GM19452 (cell line): ENCODE results near the gene PSMB11.
"Not testable (repeated sequence)": the region's sequence is repeated elsewhere in the genome, so short reads cannot be mapped to it uniquely, and the experiment has no call there.

Source experiments
- ATAC-seq: cut with Tn5 transposase; IDR thresholded peaks from one replicate; pipeline ENCODE4 v1.9.1; 2021; ENCODE audit not compliant: unreplicated experiment

Gene PSMB11, protein sequence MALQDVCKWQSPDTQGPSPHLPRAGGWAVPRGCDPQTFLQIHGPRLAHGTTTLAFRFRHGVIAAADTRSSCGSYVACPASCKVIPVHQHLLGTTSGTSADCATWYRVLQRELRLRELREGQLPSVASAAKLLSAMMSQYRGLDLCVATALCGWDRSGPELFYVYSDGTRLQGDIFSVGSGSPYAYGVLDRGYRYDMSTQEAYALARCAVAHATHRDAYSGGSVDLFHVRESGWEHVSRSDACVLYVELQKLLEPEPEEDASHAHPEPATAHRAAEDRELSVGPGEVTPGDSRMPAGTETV

DNA sequence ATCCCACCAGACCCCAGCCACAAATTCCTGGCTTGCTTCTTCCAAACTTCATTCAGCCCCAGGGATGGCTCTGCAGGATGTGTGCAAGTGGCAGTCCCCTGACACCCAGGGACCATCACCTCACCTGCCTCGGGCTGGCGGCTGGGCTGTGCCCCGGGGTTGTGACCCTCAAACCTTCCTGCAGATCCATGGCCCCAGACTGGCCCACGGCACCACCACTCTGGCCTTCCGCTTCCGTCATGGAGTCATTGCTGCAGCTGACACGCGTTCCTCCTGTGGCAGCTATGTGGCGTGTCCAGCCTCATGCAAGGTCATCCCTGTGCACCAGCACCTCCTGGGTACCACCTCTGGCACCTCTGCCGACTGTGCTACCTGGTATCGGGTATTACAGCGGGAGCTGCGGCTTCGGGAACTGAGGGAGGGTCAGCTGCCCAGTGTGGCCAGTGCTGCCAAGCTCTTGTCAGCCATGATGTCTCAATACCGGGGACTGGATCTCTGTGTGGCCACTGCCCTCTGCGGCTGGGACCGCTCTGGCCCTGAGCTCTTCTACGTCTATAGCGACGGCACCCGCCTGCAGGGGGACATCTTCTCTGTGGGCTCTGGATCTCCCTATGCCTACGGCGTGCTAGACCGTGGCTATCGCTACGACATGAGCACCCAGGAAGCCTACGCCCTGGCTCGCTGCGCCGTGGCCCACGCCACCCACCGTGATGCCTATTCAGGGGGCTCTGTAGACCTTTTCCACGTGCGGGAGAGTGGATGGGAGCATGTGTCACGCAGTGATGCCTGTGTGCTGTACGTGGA is at the start of gene PSMB11:
Gene PSMB11 (plus strand): TSS at position 51 of the 804 bp plus-strand sequence. CDS start 14 bp downstream, at position 65.
- ATAC-seq: no peak

DNA sequence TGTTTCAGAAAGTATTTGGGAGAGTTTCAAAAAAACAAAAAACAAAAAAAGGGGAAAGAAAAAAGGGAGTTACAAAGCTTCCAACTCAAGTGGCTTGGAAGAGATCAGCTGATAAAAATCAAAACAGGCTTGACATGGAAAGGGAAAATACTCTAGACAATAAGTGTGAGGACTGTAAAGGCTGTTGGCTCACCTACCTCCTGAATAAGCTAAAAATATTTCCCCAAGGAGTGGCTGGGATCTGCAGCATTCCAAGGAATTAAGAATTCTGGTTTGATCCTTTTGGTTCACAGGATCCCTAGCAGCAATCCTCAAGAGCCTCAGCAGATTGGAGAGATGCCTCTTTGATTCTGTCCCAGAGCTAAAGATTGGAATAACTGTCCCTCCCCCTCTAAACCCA is 48.5 kb upstream of the PSMB11 start:
- ATAC-seq: no peak

DNA sequence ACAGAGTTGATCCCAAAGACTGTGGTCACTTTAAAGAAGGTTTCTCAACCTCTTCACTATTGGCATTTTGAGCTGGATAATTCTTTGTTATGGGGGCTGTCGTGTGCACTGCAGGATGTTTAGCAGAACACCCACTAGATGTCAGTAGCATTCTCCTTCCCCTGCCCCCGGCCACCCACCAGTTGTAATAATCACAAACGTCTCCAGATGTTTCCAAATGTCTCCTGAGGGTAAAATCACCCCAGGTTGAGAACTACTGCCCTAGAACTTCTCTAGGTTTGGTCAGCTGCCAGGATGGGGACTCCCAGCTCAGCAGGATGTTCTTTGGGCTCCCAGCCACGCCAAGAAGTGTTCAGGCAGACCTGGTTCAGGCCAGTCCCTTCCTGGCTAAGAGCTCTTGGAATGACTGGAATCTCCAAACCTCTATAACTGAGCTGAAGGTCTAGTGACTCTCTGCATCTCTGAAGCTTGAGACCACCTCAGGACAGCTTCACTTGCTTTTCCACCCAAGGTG is 47.2 kb upstream of the PSMB11 start:
- no peak for ATAC-seq

DNA sequence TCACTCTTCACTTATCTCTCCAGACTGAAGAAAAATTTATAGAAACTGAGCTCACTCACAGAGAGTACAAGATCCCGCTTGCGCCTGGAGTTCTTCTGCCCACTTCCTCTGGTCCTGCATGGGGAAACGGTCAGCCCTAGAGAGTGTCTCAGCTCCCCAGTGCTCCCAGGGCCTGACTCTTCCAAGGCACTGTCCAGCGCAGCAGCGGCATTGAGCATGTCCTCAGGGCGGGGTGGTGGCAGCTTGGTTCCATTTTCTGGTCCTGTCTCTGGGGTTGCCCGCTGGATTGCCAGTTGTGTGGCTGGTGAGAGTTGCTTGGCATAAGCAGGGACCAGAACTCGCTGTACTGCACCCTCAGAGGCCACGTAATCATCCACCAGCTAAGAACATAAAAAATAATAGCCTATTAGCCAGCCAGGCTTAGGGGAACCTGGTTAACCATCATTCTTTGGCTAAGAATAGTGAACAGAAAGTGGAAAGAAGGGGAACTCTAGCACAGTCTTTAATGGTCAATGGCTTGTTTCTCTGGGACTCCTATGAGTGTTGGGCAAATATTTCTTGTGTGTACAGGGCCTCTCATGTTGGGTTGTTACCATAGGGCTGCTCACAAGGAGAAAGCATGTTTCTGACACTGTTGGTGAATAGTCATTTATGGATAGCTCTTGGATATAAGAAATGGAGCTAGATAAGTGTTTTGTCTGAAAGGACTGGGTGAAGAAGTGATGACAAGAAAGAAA is 46.0 kb upstream of the PSMB11 start:
- ATAC-seq: no peak

DNA sequence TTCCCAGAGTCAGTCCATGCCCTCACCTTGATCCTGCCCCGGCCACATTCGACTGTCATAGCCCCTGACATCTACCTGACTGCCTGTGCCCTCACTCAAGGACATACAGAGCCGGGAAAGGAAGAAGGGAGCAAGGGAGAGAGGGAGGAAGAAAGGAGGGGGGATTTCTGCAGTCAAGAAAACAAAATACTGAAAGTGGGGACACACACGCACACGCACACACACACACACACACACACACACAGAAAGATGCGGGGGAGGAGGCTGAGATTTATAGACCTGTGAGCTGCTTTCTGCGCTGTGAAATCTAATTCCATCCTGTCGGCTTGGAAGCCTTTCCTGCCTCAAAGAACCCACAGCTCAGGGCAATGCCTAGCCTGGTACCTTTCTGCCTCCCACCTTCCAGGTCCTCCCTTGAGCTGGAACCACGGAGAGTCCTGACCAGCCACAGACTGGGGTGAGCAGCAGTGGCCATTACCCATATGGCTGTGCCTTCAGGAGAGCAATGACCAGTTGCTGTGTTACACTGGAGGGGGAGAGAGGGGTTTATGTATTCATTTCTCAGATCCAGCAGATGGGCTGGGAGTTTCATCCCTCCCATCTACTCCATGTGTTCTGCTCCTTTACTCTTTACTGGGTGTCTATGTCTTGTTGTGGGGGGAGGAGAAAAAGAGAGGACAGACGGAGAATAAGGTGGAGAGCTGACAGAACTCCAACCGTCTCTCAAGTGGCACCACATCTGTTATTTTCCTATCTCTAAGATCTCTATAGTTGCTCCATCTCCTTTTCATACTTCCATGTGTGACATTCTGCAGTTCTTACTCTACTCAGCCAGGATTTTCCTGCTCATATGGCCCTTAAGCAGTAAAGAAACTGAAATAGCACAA is 45.0 kb upstream of the PSMB11 start:
- ATAC-seq: no peak

DNA sequence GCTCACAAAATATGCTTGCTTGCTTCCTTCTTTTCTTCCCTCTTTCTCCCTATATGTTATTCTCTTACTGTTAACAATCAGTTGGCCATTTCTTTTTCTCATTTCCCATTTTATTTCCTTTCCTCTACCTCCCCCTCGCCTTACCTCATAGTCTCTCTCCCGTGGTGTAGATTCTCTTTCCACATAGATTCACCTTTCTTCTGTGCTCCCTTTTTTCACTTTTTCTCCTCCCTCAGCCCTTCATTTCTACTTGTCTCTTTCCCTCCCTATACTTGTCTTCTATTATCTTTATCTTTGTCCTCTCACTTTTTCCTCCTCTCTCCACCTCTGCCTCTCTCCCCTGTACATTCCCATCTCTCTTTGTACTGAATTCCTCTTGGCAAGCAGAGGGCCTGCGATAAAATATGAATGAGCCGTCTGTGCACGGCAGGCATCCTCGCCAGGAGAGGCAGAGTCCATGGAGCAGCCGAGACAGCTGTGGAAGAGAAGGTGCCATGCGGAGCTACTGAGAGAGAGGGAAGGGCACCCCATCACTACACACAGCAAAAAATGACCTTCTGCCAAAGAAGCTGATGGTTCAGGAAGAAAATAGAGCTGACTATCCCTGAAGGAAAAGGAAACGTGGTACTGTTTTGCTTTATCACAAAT is 44.2 kb upstream of the PSMB11 start:
- no peak for ATAC-seq

DNA sequence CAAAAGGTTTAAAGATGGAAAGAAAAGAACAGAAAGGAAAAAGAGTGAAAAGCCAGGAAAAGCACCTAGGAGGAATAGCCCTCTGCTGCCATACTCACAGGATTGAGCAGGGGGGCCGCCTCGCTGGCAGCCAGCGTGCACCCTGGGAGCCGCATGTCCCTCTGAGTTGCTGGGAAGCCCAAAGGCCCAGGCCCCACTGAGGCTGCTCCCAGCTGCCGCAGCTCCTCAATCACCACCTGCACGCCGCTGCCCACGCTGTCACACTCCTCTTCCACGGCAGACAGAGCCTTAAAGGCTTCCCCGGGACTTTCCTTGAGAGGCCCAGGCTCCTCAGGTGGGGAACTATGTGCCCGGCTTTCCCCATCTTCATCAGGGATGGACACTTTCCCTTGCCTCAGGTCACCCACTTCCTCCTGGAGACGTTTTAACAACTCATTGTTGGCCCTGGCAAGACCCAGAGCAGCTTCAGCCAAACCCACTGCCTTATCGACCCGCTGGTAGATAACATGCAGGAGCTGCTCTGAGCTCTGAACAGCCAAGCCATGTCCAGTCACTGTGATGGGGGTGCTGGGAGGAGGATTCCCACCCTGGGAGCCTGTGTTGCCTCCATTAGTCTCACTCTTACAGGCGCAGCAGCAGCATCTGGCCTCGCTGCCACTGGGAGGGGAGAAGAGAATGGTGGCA is 43.5 kb upstream of the PSMB11 start:
- no peak for ATAC-seq

DNA sequence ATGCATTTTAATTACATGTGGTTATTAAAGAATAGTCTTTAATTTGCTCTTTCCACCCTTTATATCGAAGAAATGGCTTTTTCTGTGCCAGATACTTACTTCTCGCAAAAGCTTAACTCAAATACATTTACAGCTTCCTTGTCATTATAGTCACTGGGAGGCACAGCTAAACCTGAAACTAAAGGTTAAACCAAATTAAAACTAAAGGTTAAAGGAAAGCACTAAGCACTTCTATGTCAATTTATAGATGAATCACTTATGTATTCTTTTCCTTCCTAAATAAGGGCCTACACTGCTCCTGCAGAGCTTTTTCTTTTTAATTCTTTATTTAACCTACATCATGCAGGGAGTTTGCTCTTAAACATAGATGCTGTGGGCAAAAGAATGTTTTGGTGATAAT is 41.2 kb upstream of the PSMB11 start:
- no peak for ATAC-seq

DNA sequence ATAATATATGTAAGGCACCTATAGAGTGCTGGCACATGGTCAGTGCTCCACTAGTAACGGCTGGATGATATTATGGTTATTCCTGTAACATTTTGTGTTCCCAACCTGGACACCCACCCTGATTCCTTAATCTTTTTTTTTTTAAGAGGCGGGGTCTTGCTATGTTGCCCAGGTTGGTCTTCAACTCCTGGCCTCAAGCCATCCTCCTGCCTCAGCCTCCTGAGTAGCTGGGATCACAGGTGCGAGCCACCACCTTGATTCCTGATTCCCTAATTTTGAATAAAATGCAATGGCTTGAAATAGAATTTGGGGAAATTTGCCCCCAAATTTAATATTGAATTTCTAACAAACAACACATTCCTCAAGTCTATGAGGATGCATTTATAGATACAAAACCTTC is 39.4 kb upstream of the PSMB11 start:
- ATAC-seq: no peak

DNA sequence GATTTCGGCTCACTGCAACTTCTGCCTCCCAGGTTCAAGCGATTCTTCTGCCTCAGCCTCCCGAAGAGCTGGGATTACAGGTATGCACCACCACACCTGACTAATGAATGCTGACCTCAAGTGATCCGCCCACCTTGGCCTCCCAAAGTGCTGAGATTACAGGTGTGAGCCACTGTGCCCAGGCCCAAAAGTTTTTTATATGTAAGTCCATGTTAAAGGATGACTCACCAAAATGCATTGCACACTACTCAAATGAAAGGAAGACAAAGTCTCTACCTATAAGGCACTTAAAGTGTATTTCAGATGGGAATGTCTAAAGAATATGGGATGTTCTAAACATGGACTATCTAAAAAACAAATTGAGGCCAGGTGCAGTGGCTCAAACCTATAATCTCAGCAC is 37.7 kb upstream of the PSMB11 start:
- not testable (repeated sequence) for ATAC-seq

DNA sequence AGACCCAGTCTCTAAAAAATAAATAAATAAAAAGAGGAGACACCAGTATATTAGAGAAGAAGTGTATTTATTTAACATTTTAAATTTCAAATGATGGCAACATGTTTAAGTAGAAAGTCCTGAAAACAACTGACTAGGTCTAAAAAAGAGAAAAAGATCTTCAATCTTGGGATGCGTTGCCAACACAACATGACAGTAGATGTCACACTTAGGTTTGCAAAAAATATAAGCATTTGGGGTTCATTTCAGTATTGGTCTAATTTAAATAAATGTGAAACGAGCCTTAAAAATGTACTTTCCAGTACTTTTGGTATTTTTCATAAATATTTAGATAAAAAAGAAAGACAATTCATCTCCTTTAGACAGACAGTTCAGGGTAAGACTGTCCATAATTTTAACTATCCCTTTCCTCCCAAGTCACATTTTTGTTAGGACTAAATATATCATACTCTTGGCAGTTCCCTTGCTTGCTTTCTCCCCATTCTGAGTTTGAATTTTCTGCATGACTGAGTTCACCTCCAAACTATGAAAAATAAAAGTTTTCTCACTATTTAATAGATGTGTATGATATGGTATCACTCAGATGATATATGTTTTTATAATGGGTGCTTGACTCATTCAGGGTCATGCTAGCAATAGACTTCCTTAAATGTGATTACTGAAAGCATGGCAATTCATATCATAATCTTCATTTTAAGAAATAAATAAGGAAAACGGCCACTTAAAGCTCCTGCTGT is 36.4 kb upstream of the PSMB11 start:
- ATAC-seq: no peak

DNA sequence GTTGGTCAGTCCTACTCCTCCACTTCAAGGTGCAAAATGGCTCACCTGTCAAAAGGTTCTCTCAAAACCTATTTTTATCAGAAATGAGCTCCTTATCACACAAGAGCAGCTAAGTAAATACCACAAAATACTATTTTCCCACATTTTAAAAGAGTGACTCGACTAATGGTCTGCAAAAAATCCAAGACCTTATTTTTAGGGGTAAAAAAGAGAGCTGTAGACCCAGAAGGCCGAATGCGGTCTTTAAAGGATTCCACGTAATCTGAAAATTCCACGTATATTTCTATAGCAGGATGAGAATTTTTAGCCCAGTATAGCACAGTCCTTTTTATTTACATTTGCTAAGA is 35.9 kb upstream of the PSMB11 start:
- no peak for ATAC-seq

DNA sequence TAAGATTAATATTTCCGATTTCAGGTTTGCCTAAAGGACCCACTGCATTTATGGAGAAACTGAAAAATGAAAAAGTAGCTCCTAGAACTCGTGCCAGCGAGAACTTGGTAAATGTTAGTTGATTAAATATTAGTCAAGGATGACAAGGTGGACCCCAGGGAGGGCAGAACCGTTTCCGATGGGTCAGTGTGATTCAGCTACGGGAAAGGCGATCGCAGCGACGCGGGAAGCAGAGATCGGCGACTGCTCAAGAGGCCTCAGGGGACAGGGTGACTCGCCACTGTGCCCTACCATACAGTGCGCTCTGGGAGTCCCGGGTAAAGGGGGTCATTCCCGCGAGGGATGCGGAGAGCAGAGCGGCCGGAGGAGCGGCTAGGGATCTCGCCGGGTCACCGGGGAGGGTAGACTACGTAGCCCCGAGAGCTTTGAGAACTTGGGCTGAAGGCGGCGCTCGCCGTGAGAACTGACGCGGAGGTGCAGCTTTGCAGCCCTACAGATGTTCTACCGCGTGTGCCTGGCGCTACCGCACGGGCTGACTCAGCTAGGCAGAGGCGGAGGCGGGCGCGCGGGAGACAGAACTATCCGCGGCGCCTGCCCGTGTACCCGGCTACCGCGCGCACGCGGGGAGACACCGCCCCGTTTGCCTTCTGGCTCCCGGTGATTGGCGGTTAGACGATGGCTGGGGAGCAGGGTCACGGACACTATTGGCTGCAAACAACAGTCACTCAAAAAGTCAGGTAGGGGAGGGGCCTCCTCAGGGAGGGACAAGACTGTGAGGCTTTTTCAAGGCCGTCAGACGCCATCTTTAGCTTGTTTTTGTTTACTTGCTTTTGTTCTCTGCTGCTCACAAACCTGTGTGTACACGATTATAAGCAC is 35.2 kb upstream of the PSMB11 start:
- ATAC-seq: peak; percentile 93

DNA sequence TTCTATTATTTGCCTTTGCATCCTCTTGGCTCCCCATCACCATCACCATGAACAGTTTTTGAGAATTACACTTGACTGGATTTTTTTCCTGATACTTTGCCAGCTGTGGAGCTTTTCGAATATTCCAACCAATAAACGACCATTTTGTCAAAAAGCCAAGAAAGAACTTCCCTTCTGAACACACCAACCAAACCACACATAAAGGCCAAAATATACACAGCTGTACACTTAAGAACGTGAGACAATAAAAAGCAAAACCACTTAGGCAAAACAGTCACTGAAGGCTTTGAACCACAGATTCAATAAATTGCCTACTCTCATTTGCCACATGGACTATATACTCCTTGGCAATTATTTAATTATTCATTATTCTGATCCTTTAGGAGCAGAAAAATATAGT is 33.2 kb upstream of the PSMB11 start:
- no peak for ATAC-seq

DNA sequence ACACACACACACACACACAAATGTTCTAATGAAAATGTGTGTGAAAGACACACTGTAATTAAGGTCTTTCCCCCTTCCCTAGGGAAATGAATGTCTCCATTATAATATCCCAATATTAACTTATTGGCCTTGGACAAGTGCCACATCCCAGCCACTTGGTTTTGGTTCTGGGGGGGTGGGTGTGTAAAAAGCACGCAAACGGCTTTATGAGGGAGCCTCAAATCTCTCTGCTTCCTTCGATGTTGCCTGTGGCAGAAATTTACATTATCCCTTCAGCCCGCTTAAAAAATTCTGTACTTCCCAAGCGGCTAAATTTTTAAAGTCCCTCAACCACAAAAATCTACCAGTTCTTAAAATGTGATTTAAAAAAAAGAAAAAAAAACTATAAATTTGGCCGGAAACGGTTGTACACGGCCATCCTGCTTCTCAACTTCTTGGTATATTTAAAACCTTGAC is 32.5 kb upstream of the PSMB11 start:
- no peak for ATAC-seq

DNA sequence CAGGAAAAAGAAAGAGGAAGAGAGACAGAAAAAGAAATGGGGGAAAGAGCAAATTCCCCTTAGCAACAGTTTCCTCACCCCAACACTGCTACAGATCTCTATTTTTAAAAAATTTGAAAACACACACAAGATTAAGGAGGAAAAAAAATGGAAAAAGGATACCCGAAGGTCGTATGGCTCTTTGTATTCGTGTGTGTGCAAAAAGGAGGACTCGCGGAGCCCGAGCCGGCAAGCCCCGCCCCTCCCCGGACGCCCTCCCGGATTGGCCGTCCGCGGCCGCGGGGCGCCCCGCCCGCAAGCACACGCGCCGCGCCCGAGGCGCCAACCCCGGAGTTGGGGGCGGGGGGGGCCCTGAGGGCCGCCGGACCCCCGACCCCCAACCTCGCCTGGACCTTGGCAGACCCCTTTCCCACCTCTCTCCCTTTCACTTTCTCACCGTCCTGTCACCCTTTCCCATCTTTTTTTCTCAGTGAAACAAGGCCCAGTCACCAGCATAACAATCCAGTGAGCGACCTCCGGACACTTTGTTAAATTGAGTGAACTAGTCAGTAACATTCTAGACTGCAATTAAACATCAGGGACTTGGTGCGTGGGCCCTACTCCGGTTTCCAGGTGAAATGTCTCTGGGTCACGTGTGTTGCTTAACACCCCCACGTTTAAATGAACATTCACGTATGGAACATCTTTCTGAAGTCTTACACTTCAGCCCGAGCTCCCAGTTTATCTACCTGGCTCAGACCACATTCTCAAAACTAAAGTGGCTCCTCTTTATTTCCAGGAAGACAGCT is 31.9 kb upstream of the PSMB11 start, which contains the start of gene C14orf93:
Gene C14orf93 (minus strand): TSS at position 205 of the 788 bp plus-strand sequence. CDS start 11,120 bp downstream, outside the sequence.
- no peak for ATAC-seq
